Measurements from ENCODE around the gene MYO15A. TPM values are rescaled to one million over a fixed set of nuclear protein-coding genes. Genes with fewer than 3 reads are reported as not detected.

The MYO15A gene
- total RNA-seq, 1 experiment from 2014 or later = 2.8 TPM

DNA sequence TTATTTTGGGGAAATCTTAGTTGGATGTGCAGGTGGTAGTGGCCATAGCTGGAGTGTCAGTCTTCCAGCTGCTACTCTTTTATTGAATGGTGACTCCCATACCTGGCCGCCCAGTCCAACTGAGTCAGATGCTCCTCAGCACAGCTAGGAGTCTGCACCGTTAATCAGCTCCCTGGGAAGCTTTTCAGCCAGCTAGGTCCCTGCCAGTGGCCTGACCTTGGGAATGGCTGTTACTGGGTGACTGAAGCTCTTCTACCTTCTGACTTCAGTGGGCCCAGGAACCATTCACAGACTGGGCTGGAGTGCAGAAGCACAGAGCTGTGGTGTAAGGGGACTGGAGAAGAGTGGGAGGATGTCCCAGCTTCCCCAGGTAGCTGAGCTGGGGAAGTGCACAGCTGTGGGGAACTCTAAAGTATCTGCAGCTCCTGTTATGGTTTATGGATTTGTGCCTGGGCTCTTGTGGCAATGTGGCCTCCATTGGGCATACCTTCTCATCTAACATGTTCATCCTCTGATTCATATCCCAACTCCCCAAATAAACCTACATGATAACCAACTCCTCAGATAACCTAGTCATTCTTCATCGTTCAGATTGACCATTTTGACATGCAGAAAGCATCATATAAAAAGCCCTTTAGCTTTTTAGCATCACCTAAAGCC, 89.1 kb downstream of the MYO15A start:
- ATAC-seq (no peak), DNase-seq (ENCODE audit: low read depth, low spot score) (no peak)
- ChIA-PET POLR2A (no interaction called here), CTCF (no interaction called here), RAD21 (ENCODE audit: low non-redundant PET in 1 of 2, low total read pairs in 2 of 2, uncharacterized antibody in 2 of 2, unreplicated experiment in 2 of 2) (no interaction called here)
- Histone ChIP-seq H3K9me2 (ENCODE audit: insufficient read depth) (no peaks in the 10 kb centered on the region), H3K27ac (ENCODE audit: low read depth, low read length) (no peak overlapping the region), H4K20me1 (ENCODE audit: insufficient read depth) (no peaks in the 10 kb centered on the region), H3K79me2 (ENCODE audit: insufficient read depth, low read length) (peaks cover 90% of the 10 kb centered on the region), H3K4me2 (ENCODE audit: low read length) (no peak overlapping the region), H3K36me3 (ENCODE audit: control insufficient read depth in 1 of 2, insufficient read depth in 2 of 2, low read length in 2 of 2) (peaks cover 43 to 44% of the 10 kb centered on the region in 2 experiments), H3K4me1 (ENCODE audit: control insufficient read depth in 1 of 2, insufficient read depth in 2 of 2, low read length in 2 of 2) (peaks cover 0 to 6% of the 10 kb centered on the region in 2 experiments; a peak in 1 of 4 replicates), H3K9me3 (ENCODE audit: control insufficient read depth in 1 of 2, insufficient read depth in 1 of 2, low read depth in 1 of 2, low read length in 2 of 2) (no peaks in the 10 kb centered on the region), H3K27me3 (ENCODE audit: insufficient read depth, low read length) (no peaks in the 10 kb centered on the region), H3K4me3 (replicated peaks in 1 of 2; ENCODE audit: low read depth in 1 of 2, low read length in 2 of 2) (no peak overlapping the region), H2AFZ (ENCODE audit: low read depth, low read length, poor library complexity, severe bottlenecking) (no peak overlapping the region), H3K9ac (ENCODE audit: low read length) (no peak overlapping the region)
- no TSS peak for BruUV-seq (replicated peaks)
- intact Hi-C loops (cut with micrococcal nuclease) = no loop called here
- TF ChIP-seq POLR2AphosphoS5 (IDR thresholded peaks at IDR 0.05; ENCODE audit: low read depth, low read length) (no peak), TCF7L2 (IDR thresholded peaks at IDR 0.05; ENCODE audit: borderline replicate concordance, extremely low read depth, insufficient read depth, insufficient read length) (no peak), MAX (IDR thresholded peaks at IDR 0.05) (no peak), SP1 (IDR thresholded peaks at IDR 0.05; ENCODE audit: low read depth) (no peak), RAD21 (IDR thresholded peaks at IDR 0.05; ENCODE audit: low read depth) (no peak), CEBPB (IDR thresholded peaks at IDR 0.05; ENCODE audit: low read depth) (no peak), SIN3A (IDR thresholded peaks at IDR 0.05; ENCODE audit: low read depth) (no peak), YY1 (IDR thresholded peaks at IDR 0.05; ENCODE audit: extremely low read depth, insufficient replicate concordance, low read depth, low read length) (no peak), CTCF (IDR thresholded peaks at IDR 0.05 in 2 of 3, conservative IDR thresholded peaks at IDR 0.05 in 1 of 3; ENCODE audit: borderline replicate concordance in 1 of 3, insufficient read depth in 1 of 3, low read depth in 2 of 3, low read length in 2 of 3) (no peak), ZBTB33 (IDR thresholded peaks at IDR 0.05; ENCODE audit: extremely low read depth, insufficient replicate concordance, low read length) (no peak), POLR2A (IDR thresholded peaks at IDR 0.05; ENCODE audit: borderline replicate concordance, extremely low read depth, insufficient read depth, insufficient read length) (no peak), ATF3 (IDR thresholded peaks at IDR 0.05) (no peak), EZH2phosphoT487 (IDR thresholded peaks at IDR 0.05; ENCODE audit: borderline replicate concordance) (no peak)

All from HCT116 (cell line).